ENCODE results near the gene RCSD1. TPM values are rescaled to one million over a fixed set of nuclear protein-coding genes. Genes with fewer than 3 reads are reported as not detected.

RCSD1 gene
- polyA plus RNA-seq, 3 donors: 116 to 218 (median 216) TPM

DNA sequence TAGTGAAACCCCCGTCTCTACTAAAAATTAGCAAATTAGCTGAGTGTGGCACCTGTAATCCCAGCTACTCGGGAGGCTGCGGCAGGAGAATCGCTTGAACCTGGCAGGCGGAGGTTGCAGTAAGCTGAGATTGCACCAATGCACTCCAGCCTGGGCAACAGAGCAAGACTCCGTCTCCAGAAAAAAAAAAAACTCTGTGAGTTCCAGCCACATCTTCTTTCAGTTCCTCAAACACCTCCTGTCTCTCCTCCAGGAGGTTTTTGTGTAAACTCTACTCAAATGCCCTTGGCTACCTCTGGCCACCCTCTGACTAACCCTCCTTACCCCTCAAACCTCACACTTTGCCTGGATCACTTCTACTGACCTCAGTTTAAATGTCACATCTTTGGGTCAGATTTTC, 38.1 kb downstream of the RCSD1 start:
- Mint-ChIP-seq H3K27me3 (ENCODE audit: low read depth in 3 of 3) (no peaks in the 10 kb centered on the region), H3K36me3 (peaks cover 51 to 76% of the 10 kb centered on the region in 2 donors), H3K4me3 (no peak overlapping the region), H3K9me3 (no peaks in the 10 kb centered on the region), H3K27ac (peak overlapping the region; percentile 2 to 87 (median 50)), H3K4me1 (peaks cover 81% of the 10 kb centered on the region)
- no peaks in the 10 kb centered on the region for H3K9me3 ChIP-seq (replicated peaks in 1 of 2; ENCODE audit: control insufficient read depth in 1 of 2, insufficient read depth in 1 of 2, low read length in 2 of 2)
- H3K36me3 ChIP-seq (replicated peaks in 1 of 2; ENCODE audit: control insufficient read depth in 1 of 2, insufficient read depth in 2 of 2, low read length in 2 of 2): peaks cover 42 to 86% of the 10 kb centered on the region in 2 donors
- H3K27me3 ChIP-seq (ENCODE audit: control insufficient read depth in 2 of 2, insufficient read depth in 2 of 2, low read length in 2 of 2): no peaks in the 10 kb centered on the region
- H3K4me3 ChIP-seq (replicated peaks in 1 of 3; ENCODE audit: low read depth in 2 of 3, low read length in 3 of 3): no peak overlapping the region
- H3K4me2 ChIP-seq (replicated peaks; ENCODE audit: extremely low read depth, low read length, poor library complexity, severe bottlenecking): no peak overlapping the region
- no peak overlapping the region for H3K9ac ChIP-seq (ENCODE audit: insufficient read depth, low read length, poor library complexity, severe bottlenecking)
- peak in 2 of 3 donors; percentile 21 to 39 for DNase-seq
- peaks cover 100% of the 10 kb centered on the region for H3K79me2 ChIP-seq (ENCODE audit: insufficient read depth, low read length)
- H3K27ac ChIP-seq (ENCODE audit: low read depth in 1 of 2, low read length in 2 of 2): peak overlapping the region; percentile 4 to 67
- peaks cover 60 to 69% of the 10 kb centered on the region in 2 donors for H3K4me1 ChIP-seq (ENCODE audit: control insufficient read depth in 1 of 2, insufficient read depth in 2 of 2, low read length in 2 of 2)
- intact Hi-C loops (cut with micrococcal nuclease): no loop called here
- TF ChIP-seq, protein P1, sequence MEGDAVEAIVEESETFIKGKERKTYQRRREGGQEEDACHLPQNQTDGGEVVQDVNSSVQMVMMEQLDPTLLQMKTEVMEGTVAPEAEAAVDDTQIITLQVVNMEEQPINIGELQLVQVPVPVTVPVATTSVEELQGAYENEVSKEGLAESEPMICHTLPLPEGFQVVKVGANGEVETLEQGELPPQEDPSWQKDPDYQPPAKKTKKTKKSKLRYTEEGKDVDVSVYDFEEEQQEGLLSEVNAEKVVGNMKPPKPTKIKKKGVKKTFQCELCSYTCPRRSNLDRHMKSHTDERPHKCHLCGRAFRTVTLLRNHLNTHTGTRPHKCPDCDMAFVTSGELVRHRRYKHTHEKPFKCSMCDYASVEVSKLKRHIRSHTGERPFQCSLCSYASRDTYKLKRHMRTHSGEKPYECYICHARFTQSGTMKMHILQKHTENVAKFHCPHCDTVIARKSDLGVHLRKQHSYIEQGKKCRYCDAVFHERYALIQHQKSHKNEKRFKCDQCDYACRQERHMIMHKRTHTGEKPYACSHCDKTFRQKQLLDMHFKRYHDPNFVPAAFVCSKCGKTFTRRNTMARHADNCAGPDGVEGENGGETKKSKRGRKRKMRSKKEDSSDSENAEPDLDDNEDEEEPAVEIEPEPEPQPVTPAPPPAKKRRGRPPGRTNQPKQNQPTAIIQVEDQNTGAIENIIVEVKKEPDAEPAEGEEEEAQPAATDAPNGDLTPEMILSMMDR (IDR thresholded peaks at IDR 0.05): no peak
- 50% methylated on average over 3 of the region's 6 CpGs for WGBS (ENCODE audit: insufficient coverage)
- H2AFZ ChIP-seq (ENCODE audit: insufficient read depth, low read depth, low read length, poor library complexity, severe bottlenecking): no peak overlapping the region
- peaks cover 100% of the 10 kb centered on the region for H4K20me1 ChIP-seq (ENCODE audit: insufficient read depth, low read length)

DNA sequence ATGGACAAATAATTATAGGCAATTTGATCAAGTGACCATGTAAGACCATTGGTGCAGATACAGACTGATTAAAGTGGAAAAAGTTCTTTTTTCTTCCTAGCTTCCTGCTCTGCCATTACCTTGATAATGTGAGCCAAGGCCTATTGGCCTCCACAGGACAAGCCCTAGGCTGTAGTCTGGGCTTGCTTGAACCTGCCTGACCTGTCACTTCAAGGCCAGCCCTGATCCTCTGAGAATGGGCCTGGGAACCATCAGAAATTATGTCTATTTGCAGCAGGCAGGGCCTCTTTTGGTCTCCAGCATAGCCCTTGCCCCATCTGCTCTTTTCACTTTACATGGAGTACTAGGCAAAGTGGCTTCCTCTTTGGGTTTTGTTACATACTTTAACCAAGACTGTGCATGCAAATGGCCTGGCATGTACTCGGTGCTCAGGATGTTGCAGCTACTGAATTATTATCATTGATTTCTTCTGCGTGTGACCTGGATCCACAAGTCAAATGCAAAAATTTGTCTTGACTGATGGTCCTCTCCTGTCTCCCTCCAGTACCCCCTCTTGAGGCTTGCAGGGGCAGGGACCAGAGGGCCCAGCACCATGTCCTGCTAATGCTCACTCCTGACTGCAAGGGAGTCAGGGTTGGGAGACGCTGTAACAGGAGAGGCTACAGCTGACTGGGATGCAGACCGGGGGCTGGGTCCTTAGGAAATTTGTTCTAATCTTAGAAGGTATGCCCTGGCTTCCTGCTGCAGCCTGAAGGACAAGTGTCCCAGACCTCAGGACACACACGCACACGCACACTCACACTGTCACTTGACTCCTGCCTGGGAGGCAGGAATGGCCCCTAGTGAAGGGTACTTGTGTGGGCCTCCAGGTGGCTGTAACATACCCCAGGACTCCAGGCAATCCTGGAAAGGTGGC, 39.4 kb downstream of the RCSD1 start:
- Mint-ChIP-seq H3K4me3 (no peak overlapping the region), H3K27me3 (ENCODE audit: low read depth in 3 of 3) (no peaks in the 10 kb centered on the region), H3K9me3 (no peaks in the 10 kb centered on the region), H3K27ac (peak overlapping the region; percentile 22 to 78 (median 56)), H3K36me3 (peaks cover 41 to 78% of the 10 kb centered on the region in 2 donors), H3K4me1 (peaks cover 86% of the 10 kb centered on the region)
- Histone ChIP-seq H3K27me3 (ENCODE audit: control insufficient read depth in 2 of 2, insufficient read depth in 2 of 2, low read length in 2 of 2) (no peaks in the 10 kb centered on the region), H3K4me1 (ENCODE audit: control insufficient read depth in 1 of 2, insufficient read depth in 2 of 2, low read length in 2 of 2) (peaks cover 67 to 78% of the 10 kb centered on the region in 2 donors), H3K9me3 (replicated peaks in 1 of 2; ENCODE audit: control insufficient read depth in 1 of 2, insufficient read depth in 1 of 2, low read length in 2 of 2) (no peaks in the 10 kb centered on the region), H2AFZ (ENCODE audit: insufficient read depth, low read depth, low read length, poor library complexity, severe bottlenecking) (no peak overlapping the region), H3K4me3 (replicated peaks in 1 of 3; ENCODE audit: low read depth in 2 of 3, low read length in 3 of 3) (no peak overlapping the region), H3K9ac (ENCODE audit: insufficient read depth, low read length, poor library complexity, severe bottlenecking) (no peak overlapping the region), H3K36me3 (replicated peaks in 1 of 2; ENCODE audit: control insufficient read depth in 1 of 2, insufficient read depth in 2 of 2, low read length in 2 of 2) (peaks cover 41 to 86% of the 10 kb centered on the region in 2 donors), H4K20me1 (ENCODE audit: insufficient read depth, low read length) (peaks cover 100% of the 10 kb centered on the region), H3K27ac (ENCODE audit: low read depth in 1 of 2, low read length in 2 of 2) (peak overlapping the region in 1 of 2 donors; percentile 67), H3K79me2 (ENCODE audit: insufficient read depth, low read length) (peaks cover 100% of the 10 kb centered on the region), H3K4me2 (replicated peaks; ENCODE audit: extremely low read depth, low read length, poor library complexity, severe bottlenecking) (no peak overlapping the region)
- WGBS (ENCODE audit: insufficient coverage): 92% methylated on average over 2 of the region's 6 CpGs
- no peak for DNase-seq
- intact Hi-C loops (cut with micrococcal nuclease): no loop called here
- TF ChIP-seq, protein P1 (IDR thresholded peaks at IDR 0.05): no peak

Data from CD14-positive monocyte (primary cell).